HG02852 (cell line): Measurements from ENCODE around the gene LRP5.

Source experiments
- ATAC-seq: cut with Tn5 transposase; IDR thresholded peaks from one replicate; pipeline ENCODE4 v1.9.1; 2021; ENCODE audit warnings: mild to moderate bottlenecking, moderate library complexity; ENCODE audit not compliant: unreplicated experiment

Gene LRP5

DNA sequence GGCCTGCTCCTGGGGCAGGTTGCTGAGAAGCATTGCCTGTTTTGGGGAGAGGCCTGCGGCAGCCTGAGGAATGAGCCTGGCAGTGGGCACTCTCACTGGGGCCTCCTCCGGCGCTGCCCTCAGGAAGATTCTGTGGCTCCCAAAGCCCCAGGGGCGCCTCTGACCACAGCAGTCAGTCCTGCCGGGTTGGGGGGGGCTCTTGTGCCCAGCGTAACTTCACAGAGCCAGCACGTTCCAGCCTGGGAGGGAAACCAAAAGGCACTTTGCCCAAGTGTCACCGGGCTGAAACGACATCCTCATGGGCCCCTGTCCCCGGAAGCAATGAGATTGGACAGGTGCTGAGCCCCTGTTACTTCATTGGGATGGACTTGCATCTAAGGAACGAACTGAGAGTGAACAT, 4.3 kb upstream of the LRP5 start:
- no peak for ATAC-seq

DNA sequence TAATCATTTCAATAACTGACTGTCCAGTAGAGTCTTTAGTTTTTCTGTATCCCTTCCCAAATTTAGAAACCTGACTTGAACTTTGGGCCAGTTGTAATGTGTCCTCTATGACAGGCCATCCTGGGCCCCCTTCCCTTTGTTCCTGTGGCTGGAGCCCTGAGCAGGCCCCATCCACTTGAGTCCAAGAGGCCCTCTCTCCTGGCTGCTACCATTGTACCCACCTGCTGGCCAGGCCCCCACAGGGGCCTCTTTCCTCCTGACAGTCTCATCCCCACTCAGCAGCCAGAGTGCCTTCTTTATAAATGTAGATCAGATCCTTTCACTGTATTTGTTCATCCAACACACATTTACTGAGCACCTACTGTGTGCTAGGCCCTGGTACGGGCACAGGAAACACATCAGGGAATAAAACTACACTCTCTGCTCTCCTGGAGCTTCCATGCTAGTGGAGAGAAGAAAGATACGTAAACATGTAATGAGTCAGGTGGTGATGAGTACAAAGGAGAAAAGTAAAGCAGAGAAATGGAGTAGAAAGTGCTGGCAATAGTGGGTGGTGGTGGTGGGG, 2.7 kb upstream of the LRP5 start:
- no peak for ATAC-seq

- no peak for ATAC-seq
Observed at GRCh38 chr11:68311160-68312116, 953 bp upstream of the LRP5 start.

- no peak for ATAC-seq
Observed at GRCh38 chr11:68312780-68313573, 586 bp downstream of the LRP5 start.

DNA sequence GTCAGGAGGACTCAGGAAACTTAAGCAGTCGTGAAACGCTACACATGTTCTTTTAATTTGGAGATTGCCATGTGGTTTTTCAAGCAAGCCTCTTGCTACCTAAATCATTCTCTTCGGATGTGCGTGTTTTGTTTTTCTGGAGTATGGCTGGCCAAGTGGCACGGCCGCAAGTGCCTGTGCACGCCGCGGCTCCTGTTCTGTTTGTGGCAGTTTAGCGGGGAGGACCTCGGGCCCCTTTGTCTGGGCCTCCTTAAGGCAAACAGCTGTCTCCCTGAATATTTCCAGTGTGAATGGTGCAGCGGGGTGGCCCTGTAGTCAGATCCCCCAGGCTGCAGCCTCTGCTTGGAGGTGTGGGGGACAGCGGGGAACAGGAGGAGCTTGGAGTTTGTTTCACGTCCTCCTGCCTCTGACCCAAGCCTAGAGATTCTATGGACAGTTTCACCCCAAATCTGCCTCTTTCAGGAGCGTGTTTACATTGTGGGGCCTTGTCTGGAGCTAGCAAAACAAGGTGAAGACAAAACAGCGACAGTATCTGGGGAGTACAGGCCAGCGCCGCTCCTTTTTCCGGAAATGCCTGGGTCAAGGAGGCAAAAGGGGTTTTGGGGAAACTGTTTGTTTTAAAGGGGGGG, 1.3 kb downstream of the LRP5 start:
- no peak for ATAC-seq

- no peak for ATAC-seq
Observed at GRCh38 chr11:68314203-68315170, 2.1 kb downstream of the LRP5 start.

DNA sequence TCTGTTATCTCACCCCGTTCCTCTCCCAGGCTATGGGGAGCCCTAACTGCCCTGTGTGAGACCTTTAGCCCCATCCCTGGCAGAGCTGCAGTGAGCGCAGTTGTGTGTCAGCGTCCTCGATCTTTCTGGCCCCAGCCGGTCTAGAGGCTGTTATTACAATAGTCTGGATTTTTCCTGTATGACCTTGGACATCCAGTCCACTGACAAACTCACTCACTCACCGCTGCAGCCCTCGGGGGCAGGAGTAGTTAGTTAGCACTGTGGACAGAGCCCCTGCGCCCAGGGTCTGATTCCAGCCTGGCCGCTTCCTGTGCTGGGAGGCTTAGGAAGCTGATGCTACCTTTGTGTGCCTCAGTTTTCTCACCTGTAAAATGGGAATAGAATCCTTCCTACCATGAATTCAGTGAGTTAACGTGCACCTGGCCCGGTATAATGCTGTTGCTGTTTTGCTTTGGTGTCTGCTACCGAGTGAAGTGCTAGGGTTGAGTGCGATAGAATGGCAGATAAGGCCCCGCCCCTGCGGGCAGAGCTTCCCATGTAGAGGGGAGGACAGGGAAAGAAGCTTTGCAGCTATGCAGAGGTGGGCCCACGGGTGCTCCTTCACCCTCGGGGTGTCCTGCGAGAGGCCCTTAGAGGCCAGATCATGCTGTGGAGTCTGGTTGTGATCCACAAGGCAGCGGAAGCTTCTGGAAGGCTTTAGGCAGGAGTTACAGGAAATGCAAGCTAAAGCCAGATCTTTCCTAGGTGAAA, 3.0 kb downstream of the LRP5 start:
- ATAC-seq, result no peak

DNA sequence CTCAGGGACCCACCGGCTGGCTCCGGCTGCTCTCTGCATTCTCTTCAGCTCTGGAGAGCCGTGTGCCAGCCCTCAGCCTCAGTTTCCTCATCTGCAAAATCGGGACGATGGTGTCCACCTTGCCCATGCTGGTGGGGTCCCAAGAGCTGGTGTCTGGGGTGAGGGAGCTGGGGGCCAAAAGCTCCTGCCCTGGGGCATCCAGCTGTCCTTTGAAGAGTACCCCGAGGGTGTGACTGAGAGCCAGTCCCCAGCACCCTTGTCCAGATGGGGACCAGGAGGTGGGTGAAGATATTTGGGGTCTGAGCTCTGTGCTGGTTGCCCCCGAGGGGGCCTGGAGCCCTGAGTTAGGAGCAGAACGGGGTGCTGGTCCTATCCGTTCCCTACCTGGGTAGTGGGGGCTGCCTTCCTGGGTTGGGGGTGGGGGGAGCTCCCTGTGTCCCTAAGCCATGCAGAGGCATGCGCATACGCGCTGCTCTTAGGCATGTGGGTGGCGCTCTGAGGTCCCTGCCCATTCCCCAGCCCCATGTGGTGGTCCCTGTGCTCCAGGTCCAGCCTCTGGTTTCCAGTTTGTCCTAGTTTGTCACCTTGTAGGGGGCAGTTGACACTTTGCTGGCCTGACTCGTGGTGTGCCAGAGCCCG, 4.9 kb downstream of the LRP5 start:
- ATAC-seq, result no peak

DNA sequence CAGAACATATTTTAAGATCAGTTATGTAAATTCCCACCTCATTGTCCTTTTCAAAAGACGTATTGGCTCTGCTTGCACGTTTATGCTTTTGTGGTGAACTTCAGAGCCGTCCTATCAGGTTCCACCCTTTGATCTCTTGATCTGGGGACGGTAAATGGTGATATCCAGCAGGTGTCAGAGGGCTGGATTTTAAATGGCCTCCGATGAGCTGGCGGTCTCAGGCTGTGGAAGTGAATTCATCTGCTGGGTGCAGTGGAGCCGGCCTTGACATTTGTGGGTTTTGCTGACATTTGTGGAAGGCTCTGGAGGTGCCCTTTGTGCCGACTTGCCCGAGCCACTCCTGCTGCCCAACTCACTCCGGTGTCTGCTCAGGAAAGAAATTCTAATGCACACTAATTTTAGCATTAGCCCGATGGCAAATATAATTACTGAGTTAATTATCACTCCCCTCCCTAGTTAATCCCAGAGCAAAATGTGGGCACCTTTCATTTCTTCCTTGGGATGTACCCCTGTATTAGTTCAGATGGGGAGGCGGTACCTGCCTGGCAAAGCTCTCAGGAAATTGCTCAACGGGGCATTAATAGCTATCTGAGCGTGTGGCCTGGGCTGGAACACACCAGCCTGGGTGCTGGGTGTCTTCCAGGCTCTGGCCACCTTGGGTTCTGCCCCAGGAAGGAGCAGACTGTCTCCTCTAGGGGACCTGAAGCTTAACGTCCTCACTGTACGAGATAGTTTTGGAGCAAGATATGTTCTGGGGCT, 9.1 kb downstream of the LRP5 start:
- no peak for ATAC-seq

DNA sequence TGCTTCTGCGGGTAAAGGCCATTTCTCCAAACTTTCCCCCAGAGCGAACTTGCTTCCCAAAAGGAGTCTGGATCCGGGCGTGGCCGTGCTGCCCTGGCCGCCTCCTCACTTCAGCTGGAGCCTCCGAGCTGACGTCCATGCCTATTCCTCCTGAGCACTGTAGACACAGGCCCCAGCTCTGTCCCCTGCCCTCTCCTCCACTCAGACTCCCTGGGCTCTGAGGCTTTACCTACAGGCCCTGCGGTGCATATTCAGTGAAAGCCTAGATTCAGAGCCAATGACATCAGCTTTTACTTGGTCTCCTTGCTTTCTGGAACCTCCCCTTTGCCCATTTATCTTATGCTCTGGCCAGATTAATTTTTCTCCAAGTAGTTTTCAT, 9.7 kb downstream of the LRP5 start:
- no peak for ATAC-seq

DNA sequence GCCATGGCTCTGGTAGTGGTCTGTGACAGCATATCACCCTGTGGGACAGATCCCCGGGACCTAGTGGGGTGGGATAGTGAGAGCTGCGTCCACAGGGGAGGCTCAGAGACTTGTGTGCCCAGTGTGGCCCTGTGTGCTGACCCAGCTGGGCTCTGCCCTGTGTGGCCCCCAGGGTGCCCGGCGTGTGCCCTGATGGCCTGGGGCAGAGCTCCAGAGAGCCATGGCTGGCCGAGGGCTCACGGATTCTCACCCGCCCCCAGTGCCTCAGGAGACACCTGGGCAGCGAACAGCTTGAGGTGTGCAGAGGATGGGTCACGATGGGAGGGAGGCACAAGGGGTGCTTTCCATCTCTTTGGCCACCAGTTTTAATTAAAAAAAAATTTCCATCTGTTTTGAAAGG, 11.8 kb downstream of the LRP5 start:
- no peak for ATAC-seq

DNA sequence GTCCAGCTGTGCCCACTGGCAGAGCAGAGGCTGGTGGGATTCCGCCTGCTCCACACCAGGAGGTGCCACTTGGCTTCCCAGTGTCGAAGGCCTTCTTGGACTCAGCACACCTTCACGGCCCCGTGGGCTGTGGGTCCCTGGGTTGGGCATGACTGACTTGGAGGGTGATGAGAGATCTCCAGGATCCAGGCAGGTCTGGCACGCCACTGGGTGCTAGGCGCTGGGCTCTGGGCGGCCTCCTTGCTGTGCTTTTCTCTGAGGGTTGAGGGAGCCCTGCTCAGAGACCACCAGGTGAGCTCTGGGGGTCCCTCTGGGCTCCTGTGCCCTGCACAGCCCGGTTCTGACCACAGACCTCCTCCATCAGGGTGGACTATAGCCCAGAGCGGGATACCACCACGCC, 12.3 kb downstream of the LRP5 start:
- ATAC-seq, result no peak

GRCh38 chr11:68325183-68325906, 13.0 kb downstream of the LRP5 start:
- no peak for ATAC-seq

- no peak for ATAC-seq
Observed at GRCh38 chr11:68325907-68326220, 13.5 kb downstream of the LRP5 start.

- no peak for ATAC-seq
Observed at GRCh38 chr11:68326334-68327215, 14.2 kb downstream of the LRP5 start.

DNA sequence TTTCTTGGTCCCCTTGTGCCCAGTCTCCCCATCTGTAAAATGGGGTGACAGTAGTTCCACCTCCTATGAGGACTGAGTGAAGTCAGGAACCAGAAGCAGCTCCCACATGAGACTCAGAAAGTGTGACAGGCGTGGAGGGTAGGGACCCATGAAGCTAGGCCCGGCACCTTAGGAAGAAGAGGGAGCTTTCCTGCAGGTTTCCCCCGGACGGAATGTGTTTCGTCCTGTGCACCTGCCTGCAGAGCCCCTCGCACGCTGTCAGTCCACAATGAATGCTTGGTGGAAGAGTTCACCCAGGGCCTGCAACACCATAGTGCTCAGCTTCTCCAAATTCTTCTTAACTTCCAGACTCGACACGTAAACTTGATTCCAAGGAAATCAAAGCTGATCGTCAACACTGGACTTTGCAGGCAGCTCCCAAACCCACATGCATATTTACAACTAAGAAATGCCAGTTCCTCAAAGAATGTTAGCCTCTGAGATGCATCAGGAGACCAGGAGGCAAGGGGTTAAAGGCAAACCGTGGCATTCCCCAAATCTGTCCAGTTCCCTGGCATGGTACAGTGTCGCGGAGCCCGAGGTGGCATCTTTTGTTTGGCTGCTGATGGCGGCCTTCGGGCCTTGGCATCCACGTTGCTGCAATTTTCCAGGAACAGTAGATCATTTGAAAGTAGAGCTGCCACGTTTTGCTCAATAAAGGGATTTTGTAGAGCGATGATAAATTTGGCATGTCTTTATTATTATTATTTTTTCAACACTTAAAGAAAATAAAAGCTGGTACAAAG, 15.4 kb downstream of the LRP5 start:
- no peak for ATAC-seq
